ENCODE results near the gene DCAF4.

DNA sequence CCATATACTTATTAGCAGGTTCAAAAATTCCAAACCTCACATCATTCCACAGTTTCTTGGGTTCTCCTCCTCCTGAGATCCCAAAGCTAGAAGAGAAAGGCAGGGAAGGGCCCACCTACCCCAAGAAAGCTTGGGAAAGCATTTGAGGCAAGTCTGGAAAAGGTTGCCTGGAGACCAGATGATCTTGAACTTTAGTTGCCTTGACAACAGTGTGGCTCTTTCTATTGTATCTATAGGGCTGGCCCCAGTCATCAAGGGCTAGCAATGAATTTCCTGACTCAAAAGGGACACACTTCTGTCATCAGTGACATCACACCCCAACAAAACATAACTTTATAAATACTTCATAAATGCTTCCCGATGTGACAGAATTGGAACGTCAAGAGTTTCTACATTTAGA, 60.6 kb downstream of the DCAF4 start:
- TF ChIP-seq, protein P1, sequence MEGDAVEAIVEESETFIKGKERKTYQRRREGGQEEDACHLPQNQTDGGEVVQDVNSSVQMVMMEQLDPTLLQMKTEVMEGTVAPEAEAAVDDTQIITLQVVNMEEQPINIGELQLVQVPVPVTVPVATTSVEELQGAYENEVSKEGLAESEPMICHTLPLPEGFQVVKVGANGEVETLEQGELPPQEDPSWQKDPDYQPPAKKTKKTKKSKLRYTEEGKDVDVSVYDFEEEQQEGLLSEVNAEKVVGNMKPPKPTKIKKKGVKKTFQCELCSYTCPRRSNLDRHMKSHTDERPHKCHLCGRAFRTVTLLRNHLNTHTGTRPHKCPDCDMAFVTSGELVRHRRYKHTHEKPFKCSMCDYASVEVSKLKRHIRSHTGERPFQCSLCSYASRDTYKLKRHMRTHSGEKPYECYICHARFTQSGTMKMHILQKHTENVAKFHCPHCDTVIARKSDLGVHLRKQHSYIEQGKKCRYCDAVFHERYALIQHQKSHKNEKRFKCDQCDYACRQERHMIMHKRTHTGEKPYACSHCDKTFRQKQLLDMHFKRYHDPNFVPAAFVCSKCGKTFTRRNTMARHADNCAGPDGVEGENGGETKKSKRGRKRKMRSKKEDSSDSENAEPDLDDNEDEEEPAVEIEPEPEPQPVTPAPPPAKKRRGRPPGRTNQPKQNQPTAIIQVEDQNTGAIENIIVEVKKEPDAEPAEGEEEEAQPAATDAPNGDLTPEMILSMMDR (IDR thresholded peaks at IDR 0.05; ENCODE audit: low read depth, low read length), result no peak
- TF ChIP-seq POLR2A (IDR thresholded peaks at IDR 0.05; ENCODE audit: extremely low read depth, insufficient read length) (no peak), MYC (IDR thresholded peaks at IDR 0.05; ENCODE audit: low read depth, low read length) (no peak)
- TF ChIP-seq, protein P2, sequence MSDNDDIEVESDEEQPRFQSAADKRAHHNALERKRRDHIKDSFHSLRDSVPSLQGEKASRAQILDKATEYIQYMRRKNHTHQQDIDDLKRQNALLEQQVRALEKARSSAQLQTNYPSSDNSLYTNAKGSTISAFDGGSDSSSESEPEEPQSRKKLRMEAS (IDR thresholded peaks at IDR 0.05; ENCODE audit: low read depth, low read length), result no peak

Data from NB4 (cell line).